EL (cell line): ENCODE data around the gene SCYL2.
"Not testable (repeated sequence)": the region's sequence is repeated elsewhere in the genome, so short reads cannot be mapped to it uniquely, and the experiment has no call there.

Experiments
- DNase-seq: peaks from one replicate; pipeline ENCODE4 v3.0.0-alpha.2; 2016

The SCYL2 gene

DNA sequence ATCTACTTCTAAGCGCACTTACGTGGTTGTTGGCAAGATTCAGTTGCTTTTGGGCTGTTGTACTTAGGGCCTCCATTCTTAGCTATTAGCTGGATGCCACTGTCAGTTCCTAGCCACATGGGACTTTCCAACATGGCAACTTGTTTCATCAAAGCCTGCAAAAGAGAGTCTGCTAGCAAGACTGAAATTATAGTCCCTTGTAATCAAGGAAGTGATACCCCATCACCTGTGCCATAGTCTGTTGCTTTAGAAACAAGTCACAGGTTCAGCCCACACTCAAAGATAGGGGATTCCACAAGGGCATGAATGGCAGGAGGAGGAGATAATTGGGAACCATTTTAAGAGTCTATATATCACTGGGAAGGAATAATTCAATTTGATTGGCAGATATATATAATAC lies 62.8 kb downstream of the SCYL2 start:
- DNase-seq: no peak

DNA sequence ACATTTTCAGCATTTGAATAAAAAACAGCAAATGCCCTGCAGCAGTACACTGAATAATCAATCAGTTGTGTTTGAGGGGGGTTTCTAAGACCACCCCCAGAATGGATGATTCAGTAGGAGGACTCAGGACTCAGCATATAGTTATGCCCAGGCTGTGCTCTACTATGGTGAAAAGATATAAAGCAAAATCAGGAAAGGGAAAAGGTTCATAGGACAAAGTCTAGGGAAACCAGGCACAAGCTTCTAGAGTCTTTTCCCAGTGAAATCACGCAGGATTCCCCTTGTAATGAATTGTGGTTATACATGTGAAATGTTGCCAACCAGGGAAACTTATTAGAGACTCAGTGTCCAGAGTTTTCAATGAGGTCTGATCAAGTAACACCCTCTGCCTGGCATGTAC lies 64.9 kb downstream of the SCYL2 start:
- DNase-seq: no peak

DNA sequence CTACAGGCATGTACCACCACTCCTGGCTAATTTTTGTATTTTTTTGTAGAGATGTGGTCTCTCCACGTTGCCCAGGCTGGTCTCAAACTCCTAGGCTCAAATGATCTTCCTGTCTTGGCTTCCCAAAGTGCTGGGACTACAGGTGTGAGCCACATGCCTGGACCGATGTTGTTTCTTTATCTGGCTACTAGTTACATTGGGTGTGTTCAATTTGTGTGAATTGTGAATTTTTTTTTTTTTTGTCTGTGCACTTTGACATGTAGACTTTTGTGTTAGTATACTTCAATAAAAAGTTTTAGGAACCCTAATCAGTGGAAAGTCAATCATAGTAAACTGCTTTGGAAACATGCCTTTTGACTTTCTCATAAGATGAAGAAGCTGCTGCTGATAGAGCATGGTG lies 65.9 kb downstream of the SCYL2 start:
- DNase-seq: no peak

GRCh38 chr12:100337299-100337698 lies 70.3 kb downstream of the SCYL2 start:
- no peak for DNase-seq

DNA sequence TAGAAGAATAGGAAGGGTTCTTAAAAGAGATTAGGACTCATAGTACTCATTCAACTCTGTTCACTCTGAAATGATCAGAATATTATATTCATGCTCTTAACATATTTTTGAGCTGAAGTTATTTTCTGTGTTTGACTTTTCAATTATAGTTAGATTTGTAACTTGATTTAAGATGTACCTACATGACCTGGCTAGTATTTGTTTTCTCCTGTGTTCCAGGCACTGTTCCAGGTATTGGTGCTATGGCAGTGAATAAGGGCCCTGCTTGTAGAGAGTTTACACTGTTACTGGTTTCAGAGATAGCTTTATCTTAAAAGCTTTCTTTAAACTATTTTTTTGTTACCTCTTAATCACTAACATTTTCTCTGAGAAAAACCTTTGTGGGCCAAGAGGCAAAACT lies 70.8 kb downstream of the SCYL2 start:
- DNase-seq: no peak

GRCh38 chr12:100339071-100339470 lies 72.1 kb downstream of the SCYL2 start:
- DNase-seq: no peak

GRCh38 chr12:100342897-100343296 lies 75.9 kb downstream of the SCYL2 start:
- DNase-seq: not testable (repeated sequence)

- not testable (repeated sequence) for DNase-seq
These were observed 77.4 kb downstream of the SCYL2 start for GRCh38 chr12:100344351-100344750.

GRCh38 chr12:100345020-100345767 lies 78.2 kb downstream of the SCYL2 start:
- no peak for DNase-seq

- no peak for DNase-seq
These were observed 79.7 kb downstream of the SCYL2 start for GRCh38 chr12:100346660-100347059.

- DNase-seq: peak; percentile 28
These were observed 81.9 kb downstream of the SCYL2 start for GRCh38 chr12:100348657-100349454.

GRCh38 chr12:100356644-100357223 lies 89.8 kb downstream of the SCYL2 start, which contains the start of gene SLC17A8:
SLC17A8 (plus strand) TSS chr12:100357074; CDS start chr12:100357392, 318 bp downstream.
- DNase-seq: no peak

GRCh38 chr12:100359248-100359647 lies 92.3 kb downstream of the SCYL2 start:
- DNase-seq: no peak

- DNase-seq: peak; percentile 52
These were observed 92.8 kb downstream of the SCYL2 start for GRCh38 chr12:100359822-100360221.

DNA sequence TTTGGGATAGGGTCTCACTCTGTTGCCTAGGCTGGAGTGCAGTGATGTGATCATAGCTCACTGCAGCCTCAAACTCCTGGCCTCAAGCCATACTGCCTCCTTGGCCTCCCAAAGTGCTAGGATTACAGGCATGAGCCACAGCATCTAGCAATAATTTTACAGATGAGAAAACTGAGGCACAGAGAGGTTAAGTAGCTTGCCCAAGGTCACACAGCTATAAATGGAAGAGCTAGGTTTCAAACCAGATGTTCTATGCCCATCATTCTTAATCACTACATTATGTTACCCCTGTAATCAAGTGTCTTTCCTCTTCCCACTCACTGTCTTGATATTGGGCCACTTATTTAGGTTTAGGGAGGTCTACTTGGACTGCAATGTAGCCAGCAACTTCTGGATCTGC lies 93.5 kb downstream of the SCYL2 start:
- no peak for DNase-seq

DNA sequence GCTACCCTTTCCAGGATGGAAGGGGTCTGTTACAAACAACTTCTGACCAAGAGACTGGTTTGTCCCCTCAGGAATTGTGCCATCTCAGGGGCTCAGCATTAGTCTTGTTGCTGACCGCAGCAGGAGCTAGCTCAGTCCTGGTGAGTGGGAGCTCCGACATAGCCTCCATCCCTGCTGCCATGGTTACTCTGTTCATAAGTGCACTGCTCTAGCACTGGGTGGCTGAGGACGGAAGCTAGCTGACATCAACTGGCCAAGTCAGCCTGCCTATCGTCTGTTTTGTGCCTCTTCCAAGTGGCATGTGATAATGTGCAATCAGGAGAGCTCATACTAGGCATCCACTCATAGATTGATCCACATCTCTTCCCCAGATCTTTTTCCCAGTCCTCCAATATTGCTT lies 97.3 kb downstream of the SCYL2 start:
- no peak for DNase-seq

- DNase-seq: no peak
These were observed 98.4 kb downstream of the SCYL2 start for GRCh38 chr12:100365411-100365810.

DNA sequence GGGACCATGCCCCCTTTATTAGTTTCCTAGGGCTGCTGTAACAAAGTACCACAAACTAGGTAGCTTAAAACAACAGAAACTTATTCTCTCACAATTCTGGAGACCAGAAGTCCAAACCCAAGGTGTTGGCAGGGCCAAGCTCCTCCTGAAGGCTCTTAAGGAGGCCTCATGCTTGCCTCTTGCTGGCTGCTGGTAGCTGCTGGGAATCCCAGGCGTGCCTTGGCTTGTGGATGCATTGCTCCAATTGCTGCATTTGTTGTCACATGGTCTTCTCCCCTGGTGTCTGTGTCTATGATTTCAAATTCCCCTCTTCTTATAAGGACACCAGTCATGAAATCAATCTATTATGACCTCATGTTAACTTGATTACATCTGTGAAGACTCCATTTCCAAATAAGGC lies 101.1 kb downstream of the SCYL2 start:
- DNase-seq: no peak

DNA sequence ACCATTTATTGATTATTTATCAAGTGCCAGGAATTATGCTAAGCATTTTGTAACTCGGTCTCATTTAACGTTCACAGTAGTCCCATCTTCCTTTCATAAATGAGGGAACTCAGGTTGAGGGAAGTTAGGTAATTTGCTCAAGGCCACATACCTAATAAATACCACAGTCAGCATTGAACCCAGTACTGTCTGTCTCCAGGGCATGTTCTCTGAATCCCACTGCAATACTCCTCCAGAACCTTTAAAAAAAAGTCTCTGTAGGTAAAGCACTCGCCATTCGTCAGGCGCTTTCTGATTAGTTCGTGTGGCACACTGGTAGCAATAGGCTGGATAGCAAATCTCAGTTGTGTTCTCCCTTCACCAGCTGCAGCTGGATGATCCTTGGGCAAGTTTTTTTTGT lies 104.2 kb downstream of the SCYL2 start:
- DNase-seq: no peak

GRCh38 chr12:100372853-100373640 lies 106.1 kb downstream of the SCYL2 start:
- DNase-seq: no peak

GRCh38 chr12:100375038-100375735 lies 108.2 kb downstream of the SCYL2 start:
- DNase-seq: peak; percentile 4

DNA sequence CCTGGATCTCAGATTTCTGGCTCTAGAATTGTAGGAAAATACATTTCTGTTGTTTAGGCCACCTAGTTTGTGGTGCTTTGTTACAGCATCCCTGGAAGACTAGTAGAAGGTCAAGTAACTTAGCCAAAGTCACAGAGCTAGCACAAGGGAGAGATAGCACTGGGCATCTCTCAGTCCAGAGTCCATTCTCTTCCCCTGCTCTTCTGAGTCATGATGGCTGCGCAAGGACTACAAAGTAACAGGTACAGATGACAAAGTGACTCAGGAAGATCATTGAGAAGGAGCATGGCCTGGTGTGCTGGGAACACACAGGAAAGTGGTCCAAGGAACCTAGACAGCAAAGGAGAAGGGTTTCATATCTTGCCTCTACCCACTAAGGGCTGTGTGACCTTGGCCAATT lies 109.2 kb downstream of the SCYL2 start:
- DNase-seq: no peak
